SK-N-MC (cell line): Measurements from ENCODE around the gene TET2.

Source experiments
- EZH2 ChIP-seq: fragments of 200-600 bp; sonication (generic); IDR thresholded peaks from one replicate; pipeline ENCODE4 v1.6.1; 2017; ENCODE audit warnings: antibody characterized with exemption
- FOXP2 ChIP-seq: optimal IDR thresholded peaks from 2 replicates; pipeline ENCODE3; 2011; ENCODE audit warnings: mild to moderate bottlenecking, moderate library complexity; ENCODE audit not compliant: insufficient read depth; ENCODE audit errors: extremely low read length, control extremely low read depth
- POLR2AphosphoS5 ChIP-seq: IDR thresholded peaks from 2 replicates; pipeline ENCODE4 v1.6.1; 2012; ENCODE audit warnings: mild to moderate bottlenecking, low read depth, low read length, borderline replicate concordance

GRCh38 chr4:105194328-105195231, 47.9 kb downstream of the TET2 start:
- TF ChIP-seq EZH2 (no peak), POLR2AphosphoS5 (no peak), FOXP2 (no peak)
